K562 (cell line): ENCODE measurements around the gene CCNJL. TPM values are rescaled to one million over a fixed set of nuclear protein-coding genes. Genes with fewer than 3 reads are reported as not detected.

Experiments used
- ARID1B ChIP-seq: fragments of 450-650 bp; IDR thresholded peaks from 2 replicates; pipeline ENCODE4 v1.6.1; 2016; ENCODE audit warnings: antibody characterized with exemption, mild to moderate bottlenecking, inconsistent platforms
- CXXC5 ChIP-seq: fragments of 250-450 bp; sonication (Bioruptor Pico); IDR thresholded peaks from 2 replicates; pipeline ENCODE4 v1.8.0; 2022; ENCODE audit warnings: inconsistent platforms, mild to moderate bottlenecking, moderate library complexity
- DMBX1 ChIP-seq: fragments of 250-450 bp; sonication (Bioruptor Pico); IDR thresholded peaks from 2 replicates; pipeline ENCODE4 v1.8.0; 2022; ENCODE audit warnings: inconsistent platforms, mild to moderate bottlenecking, moderate library complexity, borderline replicate concordance
- E2F6 ChIP-seq, 2 experiments: IDR thresholded peaks; 2 replicates each; pipeline ENCODE4 v1.6.1; 2011; ENCODE audit warnings: borderline replicate concordance in 1 of 2, control low read depth in 1 of 2, low read depth in 1 of 2, low read length in 1 of 2, mild to moderate bottlenecking in 1 of 2, mixed read lengths in 1 of 2, moderate library complexity in 1 of 2; ENCODE audit not compliant: insufficient read depth in 1 of 2, insufficient read length in 1 of 2, poor library complexity in 1 of 2, severe bottlenecking in 1 of 2; ENCODE audit errors: extremely low read depth in 1 of 2
- FOSL1 ChIP-seq: fragments of 200-800 bp; sonication (Bioruptor generic); conservative IDR thresholded peaks from 2 replicates; pipeline ENCODE4 v1.6.1; 2016; ENCODE audit warnings: missing genetic modification characterization, missing compliant biosample characterization
- HNRNPLL ChIP-seq: fragments of 200-400 bp; formaldehyde crosslinking; IDR thresholded peaks from 2 replicates; pipeline ENCODE4 v1.6.1; 2017; ENCODE audit warnings: low read length, low read depth, mild to moderate bottlenecking; ENCODE audit not compliant: poor library complexity, severe bottlenecking
- PATZ1 ChIP-seq: fragments of 250-450 bp; sonication (Bioruptor Pico); IDR thresholded peaks from 2 replicates; pipeline ENCODE4 v1.5.0; 2020; ENCODE audit warnings: mild to moderate bottlenecking, borderline replicate concordance
- SP1 ChIP-seq: sonication (generic); formaldehyde crosslinking; IDR thresholded peaks from 2 replicates; pipeline ENCODE4 v1.8.1; 2022; ENCODE audit warnings: mild to moderate bottlenecking, missing genetic modification reagents
- TEAD4 ChIP-seq, 2 experiments: sonication (generic) in 1 of 2; formaldehyde crosslinking in 1 of 2; IDR thresholded peaks; 2 replicates each; pipeline versions ENCODE4 v1.6.1 to v1.8.0; 2012 to 2022; ENCODE audit warnings: borderline replicate concordance in 1 of 2, inconsistent platforms in 1 of 2, low read length in 1 of 2, mild to moderate bottlenecking in 1 of 2, missing genetic modification reagents in 1 of 2
- ZBED1 ChIP-seq: IDR thresholded peaks from 2 replicates; pipeline ENCODE4 v1.6.1; 2014
- ZFX ChIP-seq: sonication (generic); formaldehyde crosslinking; IDR thresholded peaks from 2 replicates; pipeline ENCODE4 v1.8.0; 2022; ENCODE audit warnings: mild to moderate bottlenecking, missing genetic modification reagents, moderate library complexity
- ZNF41 ChIP-seq: fragments of 250-450 bp; sonication (Bioruptor Pico); conservative IDR thresholded peaks from 2 replicates; pipeline ENCODE4 v1.4.0; 2020; ENCODE audit warnings: mild to moderate bottlenecking
- polyA plus RNA-seq, 8 experiments: library from polyadenylated mRNA; depleted of rRNA in 4 of 8; stranded (reverse) in 5 of 8; unstranded in 3 of 8; fragments of >200 nt; fragmentation: Nextera tagmentation in 2 of 8; fragmentation: Illumina TruSeq in 1 of 8; extraction: Ambion mirVana in 2 of 8; extraction: Trizol in 1 of 8; gene quantifications; 2 replicates each; pipeline versions ENCODE4 v1.2.1 to v1.2.3, GENCODE V29; 2011 to 2014; ENCODE audit warnings: inconsistent platforms in 1 of 8, missing spikeins in 1 of 8
- total RNA-seq, 7 experiments: library from RNA; depleted of rRNA in 6 of 7; stranded (reverse); fragments of >200 nt in 6 of 7; fragmentation: Illumina TruSeq in 2 of 7; extraction: Trizol in 2 of 7; gene quantifications; 2 replicates each; pipeline versions ENCODE4 v1.2.1 to v1.2.3, GENCODE V29; 2011 to 2021; ENCODE audit warnings: low replicate concordance in 1 of 7
- TF ChIP-seq, protein P1 (sequence below), 3 experiments: fragments of 200-800 bp in 1 of 3; sonication (Bioruptor generic) in 1 of 3; sonication (generic) in 1 of 3; formaldehyde crosslinking in 1 of 3; IDR thresholded peaks; 2 replicates each; pipeline versions ENCODE4 v1.6.1 to v1.8.0; 2016 to 2022; ENCODE audit warnings: mild to moderate bottlenecking in 2 of 3, missing compliant biosample characterization in 2 of 3, missing genetic modification characterization in 2 of 3, missing genetic modification reagents in 1 of 3
- TF ChIP-seq, protein P2 (sequence below): sonication (generic); formaldehyde crosslinking; IDR thresholded peaks from 2 replicates; pipeline ENCODE4 v1.8.0; 2023; ENCODE audit warnings: missing genetic modification reagents, mild to moderate bottlenecking, borderline replicate concordance

Gene CCNJL
- total and polyA plus RNA-seq, 9 of the 15 experiments (the other 6 are each of a cell fraction or from before 2014, with no cell fraction given), result 0.04 TPM; not detected in 8

DNA sequence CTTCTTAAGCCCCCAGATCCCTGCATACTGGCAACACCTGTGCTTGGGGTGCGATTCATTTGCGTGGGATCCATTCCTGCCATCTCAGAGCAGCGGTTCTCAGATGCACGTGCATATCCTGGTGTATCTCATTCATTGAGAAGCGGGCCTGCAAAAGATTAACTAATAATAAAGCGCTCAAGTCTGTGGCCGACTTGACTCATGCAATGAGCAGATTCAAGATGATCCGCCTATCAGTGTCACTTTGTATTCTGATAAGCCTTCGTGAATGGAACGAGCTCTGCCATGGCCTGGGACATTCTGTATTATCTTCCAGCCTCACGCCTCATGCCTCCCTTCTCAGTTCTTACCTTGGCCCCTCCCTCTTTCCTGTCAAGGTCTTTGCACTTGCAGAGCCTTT lies 35.7 kb upstream of the CCNJL start (continued):
- TF ChIP-seq E2F6 (IDR thresholded peaks at IDR 0.05; ENCODE audit: borderline replicate concordance in 1 of 2, extremely low read depth in 1 of 2, insufficient read depth in 1 of 2, insufficient read length in 1 of 2, low read depth in 1 of 2, low read length in 1 of 2, poor library complexity in 1 of 2, severe bottlenecking in 1 of 2) (peak in 1 of 2 experiments; percentile 11), FOSL1 (tag) (peak; percentile 50; the same call in 1 of the 2 replicates), ZNF41 (CRISPR knock-in tag) (no peak), PATZ1 (CRISPR knock-in tag) (no peak), ARID1B (peak; percentile 59; the same call in 1 of the 2 replicates), ZFX (peak; percentile 27; the same call in 1 of the 2 replicates), HNRNPLL (no peak), ZBED1 (no peak), TEAD4 (IDR thresholded peaks at IDR 0.05; ENCODE audit: low read length) (peak; percentile 61), TEAD4 (CRISPR knock-in tag; IDR thresholded peaks at IDR 0.05; ENCODE audit: borderline replicate concordance) (no peak), CXXC5 (CRISPR knock-in tag) (peak; percentile 56), SP1 (CRISPR knock-in tag) (no peak), DMBX1 (CRISPR knock-in tag) (no peak)
- TF ChIP-seq, protein P1, sequence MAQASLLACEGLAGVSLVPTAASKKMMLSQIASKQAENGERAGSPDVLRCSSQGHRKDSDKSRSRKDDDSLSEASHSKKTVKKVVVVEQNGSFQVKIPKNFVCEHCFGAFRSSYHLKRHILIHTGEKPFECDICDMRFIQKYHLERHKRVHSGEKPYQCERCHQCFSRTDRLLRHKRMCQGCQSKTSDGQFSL (CRISPR knock-in tag; IDR thresholded peaks at IDR 0.05), result no peak
- TF ChIP-seq, protein P1 (tag; IDR thresholded peaks at IDR 0.05), result no peak
- TF ChIP-seq, protein P2, sequence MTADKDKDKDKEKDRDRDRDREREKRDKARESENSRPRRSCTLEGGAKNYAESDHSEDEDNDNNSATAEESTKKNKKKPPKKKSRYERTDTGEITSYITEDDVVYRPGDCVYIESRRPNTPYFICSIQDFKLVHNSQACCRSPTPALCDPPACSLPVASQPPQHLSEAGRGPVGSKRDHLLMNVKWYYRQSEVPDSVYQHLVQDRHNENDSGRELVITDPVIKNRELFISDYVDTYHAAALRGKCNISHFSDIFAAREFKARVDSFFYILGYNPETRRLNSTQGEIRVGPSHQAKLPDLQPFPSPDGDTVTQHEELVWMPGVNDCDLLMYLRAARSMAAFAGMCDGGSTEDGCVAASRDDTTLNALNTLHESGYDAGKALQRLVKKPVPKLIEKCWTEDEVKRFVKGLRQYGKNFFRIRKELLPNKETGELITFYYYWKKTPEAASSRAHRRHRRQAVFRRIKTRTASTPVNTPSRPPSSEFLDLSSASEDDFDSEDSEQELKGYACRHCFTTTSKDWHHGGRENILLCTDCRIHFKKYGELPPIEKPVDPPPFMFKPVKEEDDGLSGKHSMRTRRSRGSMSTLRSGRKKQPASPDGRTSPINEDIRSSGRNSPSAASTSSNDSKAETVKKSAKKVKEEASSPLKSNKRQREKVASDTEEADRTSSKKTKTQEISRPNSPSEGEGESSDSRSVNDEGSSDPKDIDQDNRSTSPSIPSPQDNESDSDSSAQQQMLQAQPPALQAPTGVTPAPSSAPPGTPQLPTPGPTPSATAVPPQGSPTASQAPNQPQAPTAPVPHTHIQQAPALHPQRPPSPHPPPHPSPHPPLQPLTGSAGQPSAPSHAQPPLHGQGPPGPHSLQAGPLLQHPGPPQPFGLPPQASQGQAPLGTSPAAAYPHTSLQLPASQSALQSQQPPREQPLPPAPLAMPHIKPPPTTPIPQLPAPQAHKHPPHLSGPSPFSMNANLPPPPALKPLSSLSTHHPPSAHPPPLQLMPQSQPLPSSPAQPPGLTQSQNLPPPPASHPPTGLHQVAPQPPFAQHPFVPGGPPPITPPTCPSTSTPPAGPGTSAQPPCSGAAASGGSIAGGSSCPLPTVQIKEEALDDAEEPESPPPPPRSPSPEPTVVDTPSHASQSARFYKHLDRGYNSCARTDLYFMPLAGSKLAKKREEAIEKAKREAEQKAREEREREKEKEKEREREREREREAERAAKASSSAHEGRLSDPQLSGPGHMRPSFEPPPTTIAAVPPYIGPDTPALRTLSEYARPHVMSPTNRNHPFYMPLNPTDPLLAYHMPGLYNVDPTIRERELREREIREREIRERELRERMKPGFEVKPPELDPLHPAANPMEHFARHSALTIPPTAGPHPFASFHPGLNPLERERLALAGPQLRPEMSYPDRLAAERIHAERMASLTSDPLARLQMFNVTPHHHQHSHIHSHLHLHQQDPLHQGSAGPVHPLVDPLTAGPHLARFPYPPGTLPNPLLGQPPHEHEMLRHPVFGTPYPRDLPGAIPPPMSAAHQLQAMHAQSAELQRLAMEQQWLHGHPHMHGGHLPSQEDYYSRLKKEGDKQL (CRISPR knock-in tag), result no peak
